ENCODE measurements around the gene STK17B.

- no peak for TF ChIP-seq CTCF (IDR thresholded peaks at IDR 0.05; ENCODE audit: low read depth, low read length)
- TF ChIP-seq POLR2A (IDR thresholded peaks at IDR 0.05; ENCODE audit: extremely low read depth, insufficient read length), result no peak
- TF ChIP-seq MYC (IDR thresholded peaks at IDR 0.05; ENCODE audit: low read depth, low read length), result no peak
These were observed 67.8 kb downstream of the STK17B start for GRCh38 chr2:196103626-196104025.

All from NB4 (cell line).